Kasumi-1 (cell line): ENCODE data around the gene FGF12.

ENCODE experiments used
- DNase-seq, 2 experiments: peaks; one replicate each; lab custom pipeline; 2025; lab: John Stamatoyannopoulos, UW

The FGF12 gene

GRCh38 chr3:192186498-192186897 lies 540.8 kb downstream of the FGF12 start:
- no peak for DNase-seq

- DNase-seq: no peak
Measured at GRCh38 chr3:192186045-192186444, 541.3 kb downstream of the FGF12 start.

GRCh38 chr3:192183109-192183508 lies 544.2 kb downstream of the FGF12 start:
- no peak for DNase-seq

- DNase-seq: no peak
Measured at GRCh38 chr3:192181151-192181550, 546.2 kb downstream of the FGF12 start.

GRCh38 chr3:192177383-192177782 lies 550.0 kb downstream of the FGF12 start:
- no peak for DNase-seq

GRCh38 chr3:192174283-192174682 lies 553.1 kb downstream of the FGF12 start:
- DNase-seq: no peak

GRCh38 chr3:192171213-192171612 lies 556.1 kb downstream of the FGF12 start:
- no peak for DNase-seq

GRCh38 chr3:192170659-192171058 lies 556.7 kb downstream of the FGF12 start:
- no peak for DNase-seq

GRCh38 chr3:192170031-192170430 lies 557.3 kb downstream of the FGF12 start:
- DNase-seq: no peak

GRCh38 chr3:192169332-192169915 lies 557.9 kb downstream of the FGF12 start:
- DNase-seq: no peak

- DNase-seq: no peak
Measured at GRCh38 chr3:192168202-192168601, 559.1 kb downstream of the FGF12 start.

- DNase-seq: no peak
Measured at GRCh38 chr3:192165552-192165951, 561.8 kb downstream of the FGF12 start.

- DNase-seq: no peak
Measured at GRCh38 chr3:192161661-192162060, 565.7 kb downstream of the FGF12 start.

- DNase-seq: no peak
Measured at GRCh38 chr3:192156382-192156781, 571.0 kb downstream of the FGF12 start.

GRCh38 chr3:192155194-192155593 lies 572.1 kb downstream of the FGF12 start:
- no peak for DNase-seq

GRCh38 chr3:192133271-192133670 lies 594.1 kb downstream of the FGF12 start:
- no peak for DNase-seq

GRCh38 chr3:192130534-192131132 lies 596.7 kb downstream of the FGF12 start:
- peak; percentile 58 to 62 for DNase-seq

- no peak for DNase-seq
Measured at GRCh38 chr3:192129586-192129985, 597.8 kb downstream of the FGF12 start.

GRCh38 chr3:192128922-192129321 lies 598.4 kb downstream of the FGF12 start:
- no peak for DNase-seq

- DNase-seq: no peak
Measured at GRCh38 chr3:192128060-192128459, 599.3 kb downstream of the FGF12 start.

- DNase-seq: no peak
Measured at GRCh38 chr3:192122832-192123594, 604.3 kb downstream of the FGF12 start.

- DNase-seq: no peak
Measured at GRCh38 chr3:192121923-192122322, 605.4 kb downstream of the FGF12 start.

- no peak for DNase-seq
Measured at GRCh38 chr3:192108820-192109219, 618.5 kb downstream of the FGF12 start.
